ENCODE data around the gene WBP1L. TPM values are rescaled to one million over a fixed set of nuclear protein-coding genes. Genes with fewer than 3 reads are reported as not detected.
A peak's percentile ranks its signal among the peaks of the same experiment; 100 is the strongest.

The WBP1L gene
- total and polyA plus RNA-seq, 2 of the 13 experiments (the other 11 are each of a cell fraction or from before 2014, with no cell fraction given): 8.3 to 12.3 TPM

DNA sequence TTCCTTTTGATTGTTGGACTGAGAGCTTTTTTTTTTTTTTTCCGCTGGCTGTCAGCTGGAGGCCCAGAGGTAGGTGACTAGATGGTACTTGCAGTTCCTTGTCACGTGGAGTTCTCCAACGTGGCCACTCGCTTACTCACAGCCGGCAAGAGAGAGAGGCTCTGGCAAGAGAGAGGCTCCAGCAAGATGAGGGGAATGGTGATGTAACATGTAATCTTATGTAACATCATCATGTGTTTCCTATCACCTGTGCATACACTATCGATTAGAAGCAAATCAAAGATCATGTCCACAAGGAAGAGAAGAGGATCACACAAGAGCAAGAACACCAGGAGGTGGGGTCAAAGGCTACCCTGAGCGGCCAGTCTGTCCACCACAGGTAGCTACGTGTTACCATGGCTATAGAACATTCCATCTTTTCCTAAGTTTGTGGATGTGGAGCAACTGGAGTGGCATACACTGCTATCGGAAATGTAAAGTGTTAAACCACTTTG is 106.3 kb downstream of the WBP1L start (continued):
- no peak for TF ChIP-seq ATF7-NPFF (CRISPR knock-in tag; IDR thresholded peaks at IDR 0.05; ENCODE audit: low read depth)
- no peak for TF ChIP-seq EZH2 (conservative IDR thresholded peaks at IDR 0.05; ENCODE audit: low read depth, low read length)
- peak; percentile 86 for TF ChIP-seq ZNF784 (CRISPR knock-in tag; IDR thresholded peaks at IDR 0.05; ENCODE audit: borderline replicate concordance)
- TF ChIP-seq, protein P1, sequence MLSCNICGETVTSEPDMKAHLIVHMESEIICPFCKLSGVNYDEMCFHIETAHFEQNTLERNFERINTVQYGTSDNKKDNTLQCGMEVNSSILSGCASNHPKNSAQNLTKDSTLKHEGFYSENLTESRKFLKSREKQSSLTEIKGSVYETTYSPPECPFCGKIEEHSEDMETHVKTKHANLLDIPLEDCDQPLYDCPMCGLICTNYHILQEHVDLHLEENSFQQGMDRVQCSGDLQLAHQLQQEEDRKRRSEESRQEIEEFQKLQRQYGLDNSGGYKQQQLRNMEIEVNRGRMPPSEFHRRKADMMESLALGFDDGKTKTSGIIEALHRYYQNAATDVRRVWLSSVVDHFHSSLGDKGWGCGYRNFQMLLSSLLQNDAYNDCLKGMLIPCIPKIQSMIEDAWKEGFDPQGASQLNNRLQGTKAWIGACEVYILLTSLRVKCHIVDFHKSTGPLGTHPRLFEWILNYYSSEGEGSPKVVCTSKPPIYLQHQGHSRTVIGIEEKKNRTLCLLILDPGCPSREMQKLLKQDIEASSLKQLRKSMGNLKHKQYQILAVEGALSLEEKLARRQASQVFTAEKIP (CRISPR knock-in tag; IDR thresholded peaks at IDR 0.05; ENCODE audit: borderline replicate concordance): no peak
- TF ChIP-seq EEA1 (CRISPR knock-in tag; IDR thresholded peaks at IDR 0.05; ENCODE audit: borderline replicate concordance): no peak
- peak; percentile 82 for TF ChIP-seq SKI (IDR thresholded peaks at IDR 0.05; ENCODE audit: partially characterized antibody)
- no peak for TF ChIP-seq ZNF619 (CRISPR knock-in tag; IDR thresholded peaks at IDR 0.05)
- no peak; the same call in 1 of the 2 replicates for TF ChIP-seq ZNF124 (CRISPR knock-in tag; IDR thresholded peaks at IDR 0.05)
- TF ChIP-seq, protein P2, sequence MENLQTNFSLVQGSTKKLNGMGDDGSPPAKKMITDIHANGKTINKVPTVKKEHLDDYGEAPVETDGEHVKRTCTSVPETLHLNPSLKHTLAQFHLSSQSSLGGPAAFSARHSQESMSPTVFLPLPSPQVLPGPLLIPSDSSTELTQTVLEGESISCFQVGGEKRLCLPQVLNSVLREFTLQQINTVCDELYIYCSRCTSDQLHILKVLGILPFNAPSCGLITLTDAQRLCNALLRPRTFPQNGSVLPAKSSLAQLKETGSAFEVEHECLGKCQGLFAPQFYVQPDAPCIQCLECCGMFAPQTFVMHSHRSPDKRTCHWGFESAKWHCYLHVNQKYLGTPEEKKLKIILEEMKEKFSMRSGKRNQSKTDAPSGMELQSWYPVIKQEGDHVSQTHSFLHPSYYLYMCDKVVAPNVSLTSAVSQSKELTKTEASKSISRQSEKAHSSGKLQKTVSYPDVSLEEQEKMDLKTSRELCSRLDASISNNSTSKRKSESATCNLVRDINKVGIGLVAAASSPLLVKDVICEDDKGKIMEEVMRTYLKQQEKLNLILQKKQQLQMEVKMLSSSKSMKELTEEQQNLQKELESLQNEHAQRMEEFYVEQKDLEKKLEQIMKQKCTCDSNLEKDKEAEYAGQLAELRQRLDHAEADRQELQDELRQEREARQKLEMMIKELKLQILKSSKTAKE (CRISPR knock-in tag; IDR thresholded peaks at IDR 0.05; ENCODE audit: borderline replicate concordance): peak; percentile 66
- TF ChIP-seq XBP1 (CRISPR knock-in tag; IDR thresholded peaks at IDR 0.05): no peak
- no peak for TF ChIP-seq ZNF678 (CRISPR knock-in tag; IDR thresholded peaks at IDR 0.05)
- no peak for TF ChIP-seq MTA3 (CRISPR knock-in tag; IDR thresholded peaks at IDR 0.05)
- no peak for TF ChIP-seq SIX4 (CRISPR knock-in tag; IDR thresholded peaks at IDR 0.05)
- no peak; the same call in 1 of the 2 replicates for TF ChIP-seq ZSCAN31 (CRISPR knock-in tag; IDR thresholded peaks at IDR 0.05; ENCODE audit: low read depth)
- TF ChIP-seq HOXA9 (CRISPR knock-in tag; IDR thresholded peaks at IDR 0.05; ENCODE audit: borderline replicate concordance): no peak
- TF ChIP-seq HDAC6 (IDR thresholded peaks at IDR 0.05; ENCODE audit: low read depth, low read length): no peak
- TF ChIP-seq, protein P3, sequence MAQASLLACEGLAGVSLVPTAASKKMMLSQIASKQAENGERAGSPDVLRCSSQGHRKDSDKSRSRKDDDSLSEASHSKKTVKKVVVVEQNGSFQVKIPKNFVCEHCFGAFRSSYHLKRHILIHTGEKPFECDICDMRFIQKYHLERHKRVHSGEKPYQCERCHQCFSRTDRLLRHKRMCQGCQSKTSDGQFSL (CRISPR knock-in tag; IDR thresholded peaks at IDR 0.05): no peak
- TF ChIP-seq ZBTB8A (CRISPR knock-in tag; IDR thresholded peaks at IDR 0.05; ENCODE audit: borderline replicate concordance, low read depth): no peak
- peak; percentile 93 for TF ChIP-seq CEBPG (CRISPR knock-in tag; IDR thresholded peaks at IDR 0.05)
- no peak for TF ChIP-seq U2AF1 (optimal IDR thresholded peaks at IDR 0.05; ENCODE audit: low read depth, low read length)
- no peak for TF ChIP-seq CBFB (CRISPR knock-in tag; IDR thresholded peaks at IDR 0.05)
- TF ChIP-seq KDM3A (CRISPR knock-in tag; IDR thresholded peaks at IDR 0.05; ENCODE audit: low read depth): peak; percentile 62; the same call in 1 of the 2 replicates
- peak in 1 of 2 experiments; percentile 68; a peak in 2 of 4 replicates for TF ChIP-seq KLF16 (CRISPR knock-in tag; IDR thresholded peaks at IDR 0.05)
- TF ChIP-seq ZNF616 (CRISPR knock-in tag; IDR thresholded peaks at IDR 0.05; ENCODE audit: low read depth): no peak
- TF ChIP-seq FOXP4 (CRISPR knock-in tag; IDR thresholded peaks at IDR 0.05): peak; percentile 70
